GM23248 (cell line): Measurements from ENCODE around the gene HECTD4. TPM values are rescaled to one million over a fixed set of nuclear protein-coding genes. Genes with fewer than 3 reads are reported as not detected.

Experiments
- DNase-seq: peaks from one replicate; pipeline ENCODE4 v3.0.0-alpha.2; 2015
- H2AFZ ChIP-seq: fragments of 200-600 bp; sonication (generic); 2 replicates; pipeline ENCODE4 v1.6.1; 2016; ENCODE audit warnings: antibody characterized with exemption
- H3F3A ChIP-seq: fragments of 200-600 bp; sonication (generic); 2 replicates; pipeline ENCODE4 v1.6.1; 2016; ENCODE audit warnings: mild to moderate bottlenecking, antibody characterized with exemption, mixed run types; ENCODE audit not compliant: insufficient read depth
- H3K27ac ChIP-seq: fragments of 200-600 bp; sonication (generic); 2 replicates; pipeline ENCODE4 v1.5.1; 2016; ENCODE audit warnings: mild to moderate bottlenecking
- H3K27me3 ChIP-seq: fragments of 200-600 bp; sonication (generic); replicated peaks from 2 replicates; pipeline ENCODE4 v1.6.1; 2016; ENCODE audit warnings: mild to moderate bottlenecking; ENCODE audit not compliant: insufficient read depth
- H3K36me3 ChIP-seq: fragments of 200-600 bp; sonication (generic); 2 replicates; pipeline ENCODE4 v1.6.1; 2016; ENCODE audit warnings: low read depth, mild to moderate bottlenecking
- H3K4me1 ChIP-seq: fragments of 200-600 bp; sonication (generic); 2 replicates; pipeline ENCODE4 v1.6.1; 2016; ENCODE audit warnings: mild to moderate bottlenecking; ENCODE audit not compliant: insufficient read depth
- H3K4me2 ChIP-seq: fragments of 200-600 bp; sonication (generic); one replicate; pipeline ENCODE4 v1.6.1; 2016; ENCODE audit warnings: mild to moderate bottlenecking; ENCODE audit not compliant: unreplicated experiment
- H3K4me3 ChIP-seq: fragments of 200-600 bp; sonication (generic); 2 replicates; pipeline ENCODE4 v1.5.1; 2016; ENCODE audit warnings: mild to moderate bottlenecking
- H3K79me2 ChIP-seq: fragments of 200-600 bp; sonication (generic); 2 replicates; pipeline ENCODE4 v1.6.1; 2016; ENCODE audit warnings: mild to moderate bottlenecking; ENCODE audit not compliant: insufficient read depth
- H3K9ac ChIP-seq: fragments of 200-600 bp; sonication (generic); 2 replicates; pipeline ENCODE4 v1.6.1; 2016; ENCODE audit warnings: mild to moderate bottlenecking
- H3K9me2 ChIP-seq: fragments of 200-600 bp; sonication (generic); 2 replicates; pipeline ENCODE4 v1.6.1; 2016; ENCODE audit warnings: mixed run types, mild to moderate bottlenecking, moderate library complexity; ENCODE audit not compliant: insufficient read depth
- H3K9me3 ChIP-seq: fragments of 200-600 bp; sonication (generic); one replicate; pipeline ENCODE4 v1.6.1; 2017; ENCODE audit warnings: low read depth
- H4K20me1 ChIP-seq: fragments of 200-600 bp; sonication (generic); 2 replicates; pipeline ENCODE4 v1.6.0; 2016; ENCODE audit not compliant: insufficient read depth
- EZH2 ChIP-seq: fragments of 200-600 bp; sonication (generic); IDR thresholded peaks from 2 replicates; pipeline ENCODE4 v1.6.1; 2018; ENCODE audit warnings: antibody characterized with exemption, mild to moderate bottlenecking; ENCODE audit not compliant: insufficient read depth, poor library complexity, severe bottlenecking
- EZH2phosphoT487 ChIP-seq: fragments of 200-600 bp; sonication (generic); IDR thresholded peaks from 2 replicates; pipeline ENCODE4 v1.6.1; 2018; ENCODE audit warnings: antibody characterized with exemption, moderate library complexity, mild to moderate bottlenecking, low read depth; ENCODE audit not compliant: insufficient read depth
- WGBS, 2 experiments: methylation state at CpG; one replicate each; pipeline ENCODE4 v1.1.6; 2015 to 2017; ENCODE audit warnings: low lambda C conversion rate in 2 of 2, low coverage in 1 of 2; ENCODE audit errors: missing lambda C conversion rate in 2 of 2; 5-methylcytosine and 5-hydroxymethylcytosine counted together
- in situ Hi-C: fragments of 300-500 bp; cut with MboI; formaldehyde crosslinking; loops from 2 replicates; pipeline ENCODE4 v1.15.0; 2020
- polyA plus RNA-seq: library from polyadenylated mRNA; unstranded; fragments of >200 nt; fragmentation: Nextera tagmentation; extraction: Ambion mirVana; gene quantifications from 2 replicates; pipeline ENCODE4 v1.2.1, GENCODE V29; 2016
- total RNA-seq: library from RNA; depleted of rRNA; stranded (reverse); fragments of >200 nt; shearing (Covaris generic); gene quantifications from 2 replicates; pipeline ENCODE4 v1.2.3, GENCODE V29; 2014

HECTD4 gene
- total and polyA plus RNA-seq, 2 experiments from 2014 or later = 7.5 to 8.9 TPM

DNA sequence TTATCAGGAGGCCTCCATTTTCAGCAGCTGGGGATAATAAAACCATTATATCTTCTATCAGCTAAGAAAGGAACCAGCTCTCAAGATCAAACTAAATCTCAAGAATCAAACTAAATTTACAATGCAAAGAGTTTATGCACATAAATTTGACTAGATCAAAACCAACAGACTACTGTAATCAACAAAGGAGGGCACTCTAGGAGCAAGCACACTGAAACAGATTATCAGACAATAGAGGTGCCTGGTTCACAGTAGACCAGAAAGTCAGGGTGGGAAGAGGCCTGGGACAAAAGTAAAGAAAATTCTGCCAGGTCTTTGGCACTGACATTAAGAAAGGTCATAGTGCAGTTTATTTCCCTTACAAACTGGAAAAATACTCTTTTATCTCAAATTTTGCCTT, 61.0 kb downstream of the HECTD4 start:
- 0 out of 2 replicates have a peak, but pooled peaks cover 12% of the 10 kb centered on the region for H3F3A ChIP-seq
- no peaks in the 10 kb centered on the region for H3K36me3 ChIP-seq
- no peak overlapping the region for H3K9ac ChIP-seq
- H3K27ac ChIP-seq = no peak overlapping the region
- no peak for DNase-seq
- H2AFZ ChIP-seq = no peak overlapping the region
- H3K9me3 ChIP-seq = no peaks in the 10 kb centered on the region
- no peaks in the 10 kb centered on the region for H4K20me1 ChIP-seq
- H3K4me2 ChIP-seq = no peak overlapping the region
- in situ Hi-C loops = no loop called here
- TF ChIP-seq EZH2phosphoT487 = no peak
- TF ChIP-seq EZH2 = no peak
- no peaks in the 10 kb centered on the region for H3K27me3 ChIP-seq
- no peak overlapping the region for H3K4me3 ChIP-seq
- no peaks in the 10 kb centered on the region for H3K9me2 ChIP-seq
- H3K79me2 ChIP-seq = peaks cover 66% of the 10 kb centered on the region
- peaks cover 14% of the 10 kb centered on the region for H3K4me1 ChIP-seq

GRCh38 chr12:112319395-112319794, 62.8 kb downstream of the HECTD4 start:
- DNase-seq = no peak
- Histone ChIP-seq H3K4me2 (no peak overlapping the region), H3K4me3 (no peak overlapping the region), H3K79me2 (peaks cover 47% of the 10 kb centered on the region), H3K9me2 (no peaks in the 10 kb centered on the region), H3K4me1 (peaks cover 14% of the 10 kb centered on the region), H3K9ac (no peak overlapping the region), H3F3A (0 out of 2 replicates have a peak, but pooled peaks cover 12% of the 10 kb centered on the region), H3K9me3 (no peaks in the 10 kb centered on the region), H3K27me3 (no peaks in the 10 kb centered on the region), H2AFZ (no peak overlapping the region), H4K20me1 (no peaks in the 10 kb centered on the region), H3K36me3 (0 out of 2 replicates have a peak, but pooled peaks cover under 1% of the 10 kb centered on the region), H3K27ac (no peak overlapping the region)
- 95% methylated on average over 12 of the region's 12 CpGs for WGBS, 2 experiments
- TF ChIP-seq EZH2 = no peak
- TF ChIP-seq EZH2phosphoT487 = no peak
- in situ Hi-C loops = no loop called here

GRCh38 chr12:112317481-112317880, 64.8 kb downstream of the HECTD4 start:
- Histone ChIP-seq H3F3A (0 out of 2 replicates have a peak, but pooled peaks cover 8% of the 10 kb centered on the region), H3K79me2 (peaks cover 35% of the 10 kb centered on the region), H3K4me1 (peaks cover 5% of the 10 kb centered on the region; the same call in 1 of the 2 replicates), H3K36me3 (peaks cover 11% of the 10 kb centered on the region), H3K27ac (no peak overlapping the region), H2AFZ (no peak overlapping the region), H3K9ac (no peak overlapping the region), H3K4me2 (no peak overlapping the region), H3K4me3 (no peak overlapping the region), H3K27me3 (no peaks in the 10 kb centered on the region), H3K9me2 (no peaks in the 10 kb centered on the region), H3K9me3 (no peaks in the 10 kb centered on the region), H4K20me1 (no peaks in the 10 kb centered on the region)
- TF ChIP-seq EZH2phosphoT487 (no peak), EZH2 (no peak)
- in situ Hi-C loops = no loop called here
- 59 to 67% methylated on average over 6 of the region's 6 CpGs for WGBS, 2 experiments
- no peak for DNase-seq

DNA sequence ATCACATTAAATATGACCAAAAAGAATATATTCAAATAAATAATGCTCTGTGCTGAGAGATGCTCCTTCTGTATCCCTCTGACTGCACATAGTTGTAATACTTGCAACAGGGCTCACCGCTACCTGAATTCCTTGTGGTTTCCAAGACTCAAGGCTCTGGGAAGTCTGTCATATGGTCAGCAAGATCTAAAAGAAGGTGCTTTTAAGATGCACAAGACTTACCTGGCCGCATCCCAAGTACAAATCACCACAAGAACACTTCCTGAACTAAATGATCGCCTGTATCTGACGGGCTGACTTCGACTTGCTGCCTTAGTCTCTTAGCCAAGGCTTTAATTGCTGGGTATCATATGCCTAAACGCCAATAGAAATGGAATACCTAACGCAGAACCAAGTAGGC, 67.2 kb downstream of the HECTD4 start:
- H3F3A ChIP-seq = no peaks in the 10 kb centered on the region
- no peak overlapping the region for H3K27ac ChIP-seq
- WGBS, 2 experiments = 89 to 92% methylated on average over 7 of the region's 7 CpGs
- no peaks in the 10 kb centered on the region for H3K9me3 ChIP-seq
- H3K27me3 ChIP-seq = no peaks in the 10 kb centered on the region
- no peaks in the 10 kb centered on the region for H4K20me1 ChIP-seq
- DNase-seq = no peak
- peaks cover 19% of the 10 kb centered on the region for H3K36me3 ChIP-seq
- no peak overlapping the region for H3K9ac ChIP-seq
- in situ Hi-C loops = no loop called here
- no peak overlapping the region for H3K4me3 ChIP-seq
- no peak overlapping the region for H2AFZ ChIP-seq
- no peaks in the 10 kb centered on the region for H3K9me2 ChIP-seq
- peaks cover under 1% of the 10 kb centered on the region; the same call in 1 of the 2 replicates for H3K4me1 ChIP-seq
- 0 out of 2 replicates have a peak, but pooled peaks cover 13% of the 10 kb centered on the region for H3K79me2 ChIP-seq
- TF ChIP-seq EZH2phosphoT487 (no peak), EZH2 (no peak)
- no peak overlapping the region for H3K4me2 ChIP-seq

DNA sequence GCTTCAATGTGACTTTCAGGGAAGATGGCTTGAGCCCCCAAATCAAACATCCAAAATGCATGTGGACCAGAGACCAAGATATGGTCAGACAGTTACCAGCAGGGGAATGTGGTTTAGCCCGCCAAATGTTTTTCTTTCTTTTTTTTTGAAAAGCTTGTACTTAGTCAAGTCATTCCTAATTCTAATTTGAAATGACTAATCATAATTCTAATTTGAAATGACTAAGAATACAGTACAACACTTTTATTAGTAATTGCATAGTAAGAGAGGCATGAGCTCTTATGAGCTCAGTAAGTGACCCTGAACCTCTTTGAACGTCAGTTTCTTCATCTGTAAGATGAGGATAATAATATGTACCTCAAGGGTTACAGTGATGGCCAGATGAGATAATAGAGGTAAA, 72.4 kb downstream of the HECTD4 start:
- Histone ChIP-seq H3K4me3 (no peak overlapping the region), H3F3A (no peaks in the 10 kb centered on the region), H3K9ac (no peak overlapping the region), H3K4me1 (peaks cover 5% of the 10 kb centered on the region; the same call in 1 of the 2 replicates), H3K36me3 (peaks cover 26% of the 10 kb centered on the region), H2AFZ (no peak overlapping the region), H3K4me2 (no peak overlapping the region), H3K79me2 (no peaks in the 10 kb centered on the region), H3K9me2 (no peaks in the 10 kb centered on the region), H4K20me1 (no peaks in the 10 kb centered on the region), H3K27ac (no peak overlapping the region), H3K27me3 (no peaks in the 10 kb centered on the region), H3K9me3 (no peaks in the 10 kb centered on the region)
- in situ Hi-C loops = no loop called here
- 50 to 53% methylated on average over 2 of the region's 2 CpGs for WGBS, 2 experiments
- TF ChIP-seq EZH2 = no peak
- TF ChIP-seq EZH2phosphoT487 = no peak
- peak; percentile 20 for DNase-seq
